Neural cell (in vitro differentiated cells): ENCODE results near the gene TRIM5.

Experiments
- CTCF ChIP-seq: fragments of 450-650 bp; IDR thresholded peaks from 2 replicates; pipeline ENCODE4 v1.5.1; 2014; ENCODE audit warnings: antibody characterized with exemption, mild to moderate bottlenecking, moderate library complexity; ENCODE audit not compliant: poor library complexity, severe bottlenecking
- EP300 ChIP-seq: fragments of 450-650 bp; conservative IDR thresholded peaks from 2 replicates; pipeline ENCODE4 v1.6.1; 2014; ENCODE audit warnings: antibody characterized with exemption, mild to moderate bottlenecking, moderate library complexity; ENCODE audit not compliant: poor library complexity, severe bottlenecking
- EZH2 ChIP-seq: fragments of 200-600, 300-800 bp; shearing (Covaris generic), sonication (generic); IDR thresholded peaks from 2 replicates; pipeline ENCODE4 v1.6.1; 2014; ENCODE audit warnings: antibody characterized with exemption, low read length, borderline replicate concordance, mild to moderate bottlenecking; ENCODE audit not compliant: insufficient read depth, poor library complexity, severe bottlenecking
- POLR2AphosphoS5 ChIP-seq: IDR thresholded peaks from 2 replicates; pipeline ENCODE4 v1.6.1; 2012
- TAF1 ChIP-seq: IDR thresholded peaks from 2 replicates; pipeline ENCODE4 v1.6.1; 2012; ENCODE audit warnings: low read depth

DNA sequence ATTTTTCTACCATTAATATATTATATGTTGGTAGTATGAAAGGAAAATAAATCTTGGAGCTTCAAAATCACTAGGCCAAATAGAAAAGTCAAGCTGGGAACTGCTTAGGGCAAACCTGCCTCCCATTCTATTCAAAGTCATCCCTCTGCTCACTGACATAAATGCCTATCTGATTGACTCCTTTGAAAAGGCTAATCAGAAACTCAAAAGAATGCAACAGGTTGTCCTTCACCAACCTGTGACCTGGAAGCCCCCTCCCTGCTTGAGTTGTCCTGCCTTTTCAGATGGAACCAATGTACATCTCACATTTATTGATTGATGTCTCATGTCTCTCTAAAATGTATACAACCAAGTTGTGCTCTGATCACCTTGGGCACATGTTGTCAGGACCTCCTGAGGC is 63.3 kb downstream of the TRIM5 start:
- TF ChIP-seq CTCF: no peak
- TF ChIP-seq EP300: no peak
- no peak for TF ChIP-seq POLR2AphosphoS5
- no peak for TF ChIP-seq TAF1
- TF ChIP-seq EZH2: no peak
